Osteoblast (primary cell): ENCODE results near the gene REV3L. TPM values are rescaled to one million over a fixed set of nuclear protein-coding genes. Genes with fewer than 3 reads are reported as not detected.

ENCODE experiments used
- DNase-seq: peaks from one replicate; pipeline ENCODE4 v3.0.0; 2011; ENCODE audit warnings: low spot score, mixed read lengths; ENCODE audit not compliant: insufficient read length; ENCODE audit errors: missing footprints
- H2AFZ ChIP-seq: 2 replicates; pipeline ENCODE4 v1.6.0; 2011; ENCODE audit warnings: mild to moderate bottlenecking, low read length
- H3K27ac ChIP-seq: 2 replicates; pipeline ENCODE4 v1.5.1; 2011; ENCODE audit warnings: mild to moderate bottlenecking, low read depth, low read length, moderate library complexity
- H3K27me3 ChIP-seq: 2 replicates; pipeline ENCODE4 v1.6.0; 2012; ENCODE audit warnings: mild to moderate bottlenecking, control low read depth, inconsistent platforms, low read length, moderate library complexity; ENCODE audit not compliant: insufficient read depth
- H3K36me3 ChIP-seq: 2 replicates; pipeline ENCODE4 v1.5.1; 2011; ENCODE audit warnings: mild to moderate bottlenecking, low read length, control low read depth, moderate library complexity; ENCODE audit not compliant: insufficient read depth
- H3K4me1 ChIP-seq: 2 replicates; pipeline ENCODE4 v1.5.1; 2011; ENCODE audit warnings: mild to moderate bottlenecking, low read length, control low read depth, moderate library complexity; ENCODE audit not compliant: insufficient read depth
- H3K4me2 ChIP-seq: 2 replicates; pipeline ENCODE4 v1.6.0; 2011; ENCODE audit warnings: mild to moderate bottlenecking, low read length; ENCODE audit not compliant: insufficient read depth
- H3K4me3 ChIP-seq: fragments of 200-600 bp; sonication (generic); 3 replicates; pipeline ENCODE4 v1.5.1; 2012; ENCODE audit warnings: mild to moderate bottlenecking, low read length, inconsistent platforms; ENCODE audit not compliant: insufficient read depth
- H3K79me2 ChIP-seq: 2 replicates; pipeline ENCODE4 v1.6.0; 2012; ENCODE audit warnings: mild to moderate bottlenecking, low read length, control low read depth, inconsistent platforms; ENCODE audit not compliant: insufficient read depth
- H3K9me3 ChIP-seq: 2 replicates; pipeline ENCODE4 v1.5.1; 2011; ENCODE audit warnings: low read depth, low read length, control low read depth
- H4K20me1 ChIP-seq: 2 replicates; pipeline ENCODE4 v1.6.0; 2012; ENCODE audit warnings: mild to moderate bottlenecking, low read length, control low read depth; ENCODE audit not compliant: insufficient read depth
- total RNA-seq: library from RNA; depleted of rRNA; stranded (reverse); fragments of >200 nt; gene quantifications from 2 replicates; pipeline ENCODE4 v1.2.3, GENCODE V29; 2012
- TF ChIP-seq, protein P1 (sequence below): IDR thresholded peaks from 2 replicates; pipeline ENCODE4 v1.5.1; 2011; ENCODE audit warnings: mild to moderate bottlenecking, low read depth, low read length, moderate library complexity; ENCODE audit errors: extremely low read depth

Gene REV3L
- total RNA-seq, 1 donor: 42.0 TPM

DNA sequence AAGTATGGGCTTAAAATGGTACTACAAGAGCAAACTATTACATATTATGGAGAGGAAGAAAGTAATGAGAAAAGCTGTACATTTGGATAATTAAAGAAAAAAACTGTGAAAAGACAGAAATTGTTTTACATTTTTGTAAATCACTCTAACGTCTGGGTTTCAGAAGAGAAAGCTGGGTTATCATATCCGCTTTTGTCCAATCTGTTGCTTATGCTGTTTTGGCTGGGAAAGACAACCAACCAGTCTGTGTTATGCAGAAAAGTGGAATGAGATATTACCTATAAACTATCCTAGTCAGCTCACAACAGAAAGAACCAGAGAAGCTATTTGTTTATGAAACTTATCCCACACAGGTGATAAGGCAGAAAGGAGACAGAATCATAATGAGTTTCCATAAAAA, 32.4 kb downstream of the REV3L start:
- Histone ChIP-seq H2AFZ (no peak overlapping the region), H3K27me3 (no peaks in the 10 kb centered on the region), H3K9me3 (no peaks in the 10 kb centered on the region), H3K4me1 (peaks cover 6% of the 10 kb centered on the region), H3K79me2 (peaks cover 78% of the 10 kb centered on the region), H3K4me3 (no peak overlapping the region), H4K20me1 (peaks cover 34% of the 10 kb centered on the region), H3K36me3 (no peaks in the 10 kb centered on the region), H3K4me2 (no peak overlapping the region), H3K27ac (no peak overlapping the region)
- TF ChIP-seq, protein P1, sequence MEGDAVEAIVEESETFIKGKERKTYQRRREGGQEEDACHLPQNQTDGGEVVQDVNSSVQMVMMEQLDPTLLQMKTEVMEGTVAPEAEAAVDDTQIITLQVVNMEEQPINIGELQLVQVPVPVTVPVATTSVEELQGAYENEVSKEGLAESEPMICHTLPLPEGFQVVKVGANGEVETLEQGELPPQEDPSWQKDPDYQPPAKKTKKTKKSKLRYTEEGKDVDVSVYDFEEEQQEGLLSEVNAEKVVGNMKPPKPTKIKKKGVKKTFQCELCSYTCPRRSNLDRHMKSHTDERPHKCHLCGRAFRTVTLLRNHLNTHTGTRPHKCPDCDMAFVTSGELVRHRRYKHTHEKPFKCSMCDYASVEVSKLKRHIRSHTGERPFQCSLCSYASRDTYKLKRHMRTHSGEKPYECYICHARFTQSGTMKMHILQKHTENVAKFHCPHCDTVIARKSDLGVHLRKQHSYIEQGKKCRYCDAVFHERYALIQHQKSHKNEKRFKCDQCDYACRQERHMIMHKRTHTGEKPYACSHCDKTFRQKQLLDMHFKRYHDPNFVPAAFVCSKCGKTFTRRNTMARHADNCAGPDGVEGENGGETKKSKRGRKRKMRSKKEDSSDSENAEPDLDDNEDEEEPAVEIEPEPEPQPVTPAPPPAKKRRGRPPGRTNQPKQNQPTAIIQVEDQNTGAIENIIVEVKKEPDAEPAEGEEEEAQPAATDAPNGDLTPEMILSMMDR: no peak
- DNase-seq: no peak

DNA sequence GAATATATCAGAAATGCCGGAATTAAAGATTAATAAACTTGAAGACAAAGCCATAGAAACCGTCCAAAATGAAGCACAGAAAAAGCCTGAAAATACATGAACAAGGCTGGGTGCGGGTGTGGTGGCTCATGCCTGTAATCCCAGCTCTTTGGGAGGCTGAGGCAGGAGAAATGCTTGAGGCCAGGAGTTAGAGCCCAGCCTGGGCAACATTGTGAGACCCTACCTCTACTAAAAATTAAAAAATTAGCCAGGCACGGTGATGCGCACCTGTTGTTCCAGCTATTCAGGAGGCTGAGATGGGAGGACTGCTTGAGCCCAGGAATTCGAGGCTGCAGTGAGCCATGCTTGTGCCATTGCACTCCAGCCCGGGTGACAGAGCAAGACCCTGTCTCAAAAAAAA, 32.9 kb downstream of the REV3L start:
- Histone ChIP-seq H3K79me2 (peaks cover 76% of the 10 kb centered on the region), H3K4me2 (no peak overlapping the region), H3K4me1 (peaks cover 6% of the 10 kb centered on the region), H4K20me1 (peaks cover 32% of the 10 kb centered on the region), H2AFZ (no peak overlapping the region), H3K36me3 (no peaks in the 10 kb centered on the region), H3K4me3 (no peak overlapping the region), H3K27me3 (no peaks in the 10 kb centered on the region), H3K27ac (no peak overlapping the region), H3K9me3 (no peaks in the 10 kb centered on the region)
- no peak for DNase-seq
- TF ChIP-seq, protein P1: no peak

DNA sequence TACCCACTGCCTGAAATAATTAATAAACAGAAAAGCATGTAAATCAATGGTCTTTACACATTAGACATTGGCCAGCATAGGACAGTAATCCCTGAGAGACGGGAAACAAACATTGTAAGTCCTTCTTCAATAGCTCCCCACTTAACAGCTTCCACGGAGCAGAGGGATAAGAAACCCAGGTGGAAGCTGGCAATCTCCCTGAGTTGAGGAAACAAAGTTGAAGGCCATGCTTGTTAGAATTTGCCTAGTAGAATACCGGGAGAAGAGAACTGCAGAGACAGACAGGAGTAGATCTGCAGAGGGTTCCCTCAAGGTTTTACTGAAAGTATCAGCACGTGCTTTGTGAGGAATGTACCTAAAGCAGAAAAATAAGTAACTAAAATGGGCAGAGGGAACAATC, 33.9 kb downstream of the REV3L start:
- Histone ChIP-seq H3K4me2 (no peak overlapping the region), H3K36me3 (no peaks in the 10 kb centered on the region), H2AFZ (no peak overlapping the region), H3K4me3 (no peak overlapping the region), H4K20me1 (peaks cover 31% of the 10 kb centered on the region), H3K27ac (no peak overlapping the region), H3K27me3 (no peaks in the 10 kb centered on the region), H3K4me1 (peaks cover 6% of the 10 kb centered on the region), H3K9me3 (no peaks in the 10 kb centered on the region), H3K79me2 (peaks cover 78% of the 10 kb centered on the region)
- TF ChIP-seq, protein P1: no peak
- no peak for DNase-seq

DNA sequence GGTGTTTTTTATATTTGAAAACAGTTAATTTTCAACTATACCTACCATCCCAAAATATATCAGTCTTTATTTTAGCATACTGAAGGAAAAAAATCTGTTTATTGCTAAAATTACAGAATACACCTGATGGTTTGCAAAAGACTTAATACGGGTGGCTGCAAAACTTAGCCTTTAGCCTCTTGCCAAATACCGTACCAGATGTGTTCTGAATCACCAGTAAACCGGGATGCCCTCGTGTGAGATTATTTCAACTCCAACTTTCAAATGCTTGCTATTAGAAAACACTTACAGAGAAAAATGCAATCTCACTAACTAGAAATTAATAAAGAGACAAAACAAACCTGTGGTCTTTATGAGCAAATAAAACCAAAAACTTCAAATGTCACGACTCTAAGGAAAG, 36.0 kb downstream of the REV3L start:
- H2AFZ ChIP-seq: no peak overlapping the region
- H4K20me1 ChIP-seq: peaks cover 21% of the 10 kb centered on the region
- DNase-seq: no peak

More for the DNA sequence above, 36.0 kb downstream of the REV3L start:
- TF ChIP-seq, protein P1: no peak
- no peak overlapping the region for H3K4me3 ChIP-seq
- H3K27me3 ChIP-seq: no peaks in the 10 kb centered on the region
- H3K9me3 ChIP-seq: no peaks in the 10 kb centered on the region
- no peaks in the 10 kb centered on the region for H3K36me3 ChIP-seq
- peaks cover 79% of the 10 kb centered on the region for H3K79me2 ChIP-seq
- peaks cover 6% of the 10 kb centered on the region for H3K4me1 ChIP-seq
- H3K27ac ChIP-seq: no peak overlapping the region
- no peak overlapping the region for H3K4me2 ChIP-seq
